Activated CD8-positive, alpha-beta memory T cell treated with anti-CD3 and anti-CD28 coated beads for 4 hours (primary cell): Measurements from ENCODE around the gene CD55.
"Not testable (repeated sequence)": the region's sequence is repeated elsewhere in the genome, so short reads cannot be mapped to it uniquely, and the experiment has no call there.

Experiments used
- DNase-seq, 2 donors: peaks; one replicate each; pipeline ENCODE4 v3.0.0-alpha.2; 2020; ENCODE audit warnings: low read depth in 2 of 2

Gene CD55

DNA sequence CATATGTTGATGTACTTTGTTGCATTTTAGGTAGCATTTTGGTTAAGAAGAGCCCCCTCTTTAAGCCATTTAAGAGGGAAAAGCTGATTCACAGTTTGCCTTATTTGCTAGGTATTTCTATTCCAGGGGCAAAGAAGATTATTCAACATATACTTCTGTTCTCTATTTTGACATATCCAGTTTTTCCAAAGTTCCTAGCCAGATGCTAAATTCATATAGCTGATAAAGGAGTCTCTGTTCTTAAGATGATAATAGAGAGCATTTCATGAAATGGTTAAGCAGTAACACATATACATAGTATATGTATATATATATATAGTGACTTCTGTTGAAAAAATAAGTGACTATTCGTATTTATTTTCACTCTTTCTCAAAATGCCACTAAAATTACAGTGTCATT, 15.5 kb upstream of the CD55 start:
- no peak for DNase-seq

DNA sequence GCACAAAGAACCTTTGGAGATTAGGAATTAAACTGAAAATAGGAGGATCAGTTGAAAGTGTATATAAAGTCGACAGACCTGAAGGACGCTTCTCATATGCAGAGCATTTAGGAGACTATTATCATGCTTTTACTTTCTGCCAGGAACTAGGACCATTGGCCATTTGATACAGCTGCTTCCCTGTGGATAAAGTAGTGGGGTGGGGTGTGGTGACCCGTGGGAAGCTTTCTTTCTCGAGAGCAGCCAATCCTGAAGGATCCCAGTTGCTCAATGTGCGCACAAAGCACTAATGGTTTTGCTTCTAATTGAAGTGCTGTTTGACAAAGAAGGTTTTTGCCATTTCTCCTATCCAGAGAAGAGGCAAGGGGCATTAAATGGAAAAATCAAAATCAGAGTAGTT, 14.9 kb upstream of the CD55 start:
- no peak for DNase-seq

DNA sequence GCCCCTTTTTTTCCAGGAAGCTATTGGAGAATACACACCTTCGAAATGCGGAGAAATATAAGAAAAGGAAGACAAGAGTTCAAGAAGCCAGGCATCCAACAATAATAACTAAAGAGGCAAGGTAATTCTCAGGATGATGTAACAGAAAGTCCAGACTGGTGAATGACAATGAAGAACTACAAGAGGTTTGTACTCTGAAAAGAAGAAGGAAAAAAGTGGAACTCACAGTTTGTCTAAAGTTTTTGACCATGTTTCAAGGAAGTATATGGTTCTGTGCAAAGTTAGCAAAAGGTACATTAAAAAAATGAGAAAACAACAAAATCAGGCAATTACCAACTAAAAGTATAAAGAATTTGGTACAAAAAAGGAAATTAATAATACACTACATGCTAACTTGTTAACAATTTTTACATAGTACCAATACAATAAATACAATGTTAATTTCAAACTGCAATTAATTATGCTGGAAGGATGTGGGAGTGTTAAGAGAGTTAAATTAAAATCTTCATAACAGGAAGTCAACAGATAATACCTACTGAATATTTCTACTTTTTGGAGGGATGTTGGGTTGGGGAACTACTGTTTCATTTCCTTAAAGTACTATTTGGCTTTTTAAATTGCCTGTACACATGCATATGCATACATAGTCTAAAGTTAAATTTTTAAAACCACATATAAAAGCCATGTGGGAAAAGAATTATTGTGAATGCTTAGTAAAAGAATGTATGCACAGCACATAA, 12.9 kb upstream of the CD55 start:
- no peak for DNase-seq

DNA sequence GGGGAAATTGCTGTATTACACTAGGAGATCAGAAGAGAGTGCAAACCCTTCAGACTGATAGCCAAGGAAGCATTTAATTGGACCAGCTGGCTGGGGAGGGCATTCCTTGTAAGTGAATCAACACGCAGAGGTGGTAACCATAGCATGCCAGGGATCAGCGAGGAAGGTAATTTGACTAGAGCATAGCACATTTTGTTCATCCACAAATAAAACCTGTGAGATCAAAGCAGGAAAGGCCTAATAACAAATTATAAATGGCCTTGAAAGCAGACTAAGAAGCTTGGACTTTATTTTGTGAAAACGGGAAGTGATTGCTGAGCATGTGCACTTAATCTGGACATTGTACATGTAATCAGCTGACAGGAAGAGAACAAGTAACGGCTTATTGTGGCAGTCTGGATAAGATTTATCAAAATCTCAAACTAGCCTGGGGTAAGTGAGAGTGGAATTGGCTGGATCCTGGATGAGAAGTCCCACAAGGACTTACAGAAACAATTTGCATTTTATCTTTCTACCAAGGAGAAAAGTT, 11.7 kb upstream of the CD55 start:
- no peak for DNase-seq

DNA sequence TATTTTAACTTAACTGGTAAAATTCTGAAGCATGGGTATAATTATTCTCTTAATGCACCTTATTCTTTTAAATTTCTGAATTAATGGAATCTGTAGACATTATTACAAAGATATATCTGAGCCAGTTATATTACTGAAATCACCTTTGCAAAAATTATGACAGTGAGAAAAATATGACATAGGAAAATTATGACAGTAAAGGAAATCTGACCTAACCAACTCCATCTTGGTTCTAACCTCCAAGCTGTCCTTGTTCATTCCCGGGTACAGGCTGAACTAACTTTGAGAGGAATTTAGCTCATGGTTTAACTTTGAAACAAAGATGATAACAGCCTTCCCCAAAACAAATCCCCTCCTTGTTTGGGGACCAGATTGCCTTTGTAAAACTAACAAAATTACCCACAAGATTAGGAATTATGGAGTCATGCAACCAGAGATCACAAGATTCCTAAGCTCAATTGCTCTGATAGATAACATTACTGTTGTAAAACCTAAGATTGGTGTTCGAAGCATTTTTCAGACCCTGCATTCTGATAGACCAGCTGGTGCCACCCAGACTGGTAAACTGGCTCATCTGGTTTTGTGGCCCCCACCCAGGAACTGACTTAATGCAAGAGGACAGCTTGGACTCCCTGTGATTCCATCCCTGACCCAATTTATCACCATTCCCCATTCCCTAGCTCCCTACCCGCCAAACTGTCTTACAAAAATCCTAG, 9.4 kb upstream of the CD55 start:
- DNase-seq, result no peak

DNA sequence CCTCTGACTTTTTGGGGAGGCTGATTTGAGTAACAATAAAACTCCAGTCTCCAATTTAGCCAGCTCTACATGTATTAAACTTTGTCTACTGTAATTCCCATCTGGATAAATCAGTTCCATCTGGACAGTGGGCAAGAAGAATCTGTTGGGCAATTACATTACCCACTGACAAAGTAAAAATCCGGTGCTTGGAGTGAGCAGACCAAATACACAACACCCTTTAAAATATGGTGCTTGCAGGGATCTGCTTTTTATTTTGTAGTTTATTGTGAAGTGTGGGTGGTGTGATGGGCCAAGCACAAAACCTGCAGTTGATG, 8.9 kb upstream of the CD55 start:
- no peak for DNase-seq

DNA sequence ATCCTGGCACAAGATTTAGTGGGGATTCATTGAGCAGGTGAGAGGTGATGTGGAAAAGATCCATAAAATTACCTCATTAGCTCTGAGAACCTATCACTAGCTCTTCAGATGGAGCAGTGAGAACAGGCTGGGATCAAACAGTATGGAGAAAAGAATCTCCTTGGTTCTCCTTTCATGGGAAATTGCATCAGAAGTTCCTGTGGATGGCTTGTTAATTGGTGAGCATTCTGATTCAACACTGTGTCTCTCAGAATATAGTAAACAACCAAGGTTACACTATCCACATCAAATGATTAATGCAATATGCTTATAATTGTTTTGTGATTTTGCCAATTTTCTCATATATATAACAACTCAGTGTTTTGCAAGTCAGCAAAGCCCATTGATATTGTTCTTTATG, 8.3 kb upstream of the CD55 start:
- no peak for DNase-seq

DNA sequence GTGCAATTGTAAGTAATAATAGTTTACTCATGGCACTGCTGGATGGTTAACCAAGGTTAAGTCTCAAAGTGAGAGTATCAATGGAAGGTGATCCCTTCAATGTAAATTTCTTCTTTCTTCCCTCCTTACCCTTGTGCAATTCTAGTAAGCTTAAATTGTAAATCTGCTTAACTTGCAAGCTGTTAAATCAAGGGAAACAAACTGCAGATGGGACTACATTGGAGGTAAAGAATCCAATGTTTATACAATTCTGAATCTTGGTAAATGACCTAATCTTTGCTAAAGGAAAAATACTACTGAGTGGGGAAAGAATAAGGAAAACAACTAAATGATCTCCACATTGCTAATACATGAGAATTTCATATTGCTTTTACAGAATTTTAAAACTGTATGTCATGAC, 6.7 kb upstream of the CD55 start:
- no peak for DNase-seq

DNA sequence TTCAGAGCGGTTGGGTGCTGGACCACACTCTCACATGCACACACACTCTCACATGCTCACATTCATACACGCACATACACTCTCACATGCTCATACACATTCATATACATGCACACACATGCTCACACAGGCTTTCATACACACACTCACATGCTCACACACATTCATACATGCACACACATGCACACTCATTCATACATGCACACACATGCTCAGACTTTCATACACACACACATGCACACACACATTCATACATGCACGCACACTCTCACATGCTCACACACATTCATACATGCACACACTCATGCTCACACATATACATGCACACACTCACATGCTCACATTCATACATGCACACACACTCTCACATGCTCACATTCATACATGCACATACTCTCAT, 6.0 kb upstream of the CD55 start:
- no peak for DNase-seq

DNA sequence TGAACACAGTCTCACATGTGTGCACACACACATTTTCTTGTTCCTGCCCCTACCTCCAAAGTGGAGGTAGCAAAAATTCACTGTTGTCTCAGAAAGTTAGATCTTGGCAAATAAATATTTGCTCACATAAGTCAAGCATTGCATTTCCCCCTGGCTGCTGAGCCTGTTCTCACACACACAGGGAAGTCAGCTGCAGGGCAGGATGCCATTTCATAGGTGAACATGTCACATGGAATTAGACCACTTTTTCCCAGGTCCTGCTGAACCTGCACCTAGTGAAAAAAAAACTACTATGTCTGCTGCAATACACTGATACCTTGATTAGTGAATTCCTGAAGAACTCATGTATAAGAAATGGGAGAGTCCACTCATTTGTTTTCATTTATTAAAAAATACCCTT, 5.3 kb upstream of the CD55 start:
- no peak for DNase-seq

DNA sequence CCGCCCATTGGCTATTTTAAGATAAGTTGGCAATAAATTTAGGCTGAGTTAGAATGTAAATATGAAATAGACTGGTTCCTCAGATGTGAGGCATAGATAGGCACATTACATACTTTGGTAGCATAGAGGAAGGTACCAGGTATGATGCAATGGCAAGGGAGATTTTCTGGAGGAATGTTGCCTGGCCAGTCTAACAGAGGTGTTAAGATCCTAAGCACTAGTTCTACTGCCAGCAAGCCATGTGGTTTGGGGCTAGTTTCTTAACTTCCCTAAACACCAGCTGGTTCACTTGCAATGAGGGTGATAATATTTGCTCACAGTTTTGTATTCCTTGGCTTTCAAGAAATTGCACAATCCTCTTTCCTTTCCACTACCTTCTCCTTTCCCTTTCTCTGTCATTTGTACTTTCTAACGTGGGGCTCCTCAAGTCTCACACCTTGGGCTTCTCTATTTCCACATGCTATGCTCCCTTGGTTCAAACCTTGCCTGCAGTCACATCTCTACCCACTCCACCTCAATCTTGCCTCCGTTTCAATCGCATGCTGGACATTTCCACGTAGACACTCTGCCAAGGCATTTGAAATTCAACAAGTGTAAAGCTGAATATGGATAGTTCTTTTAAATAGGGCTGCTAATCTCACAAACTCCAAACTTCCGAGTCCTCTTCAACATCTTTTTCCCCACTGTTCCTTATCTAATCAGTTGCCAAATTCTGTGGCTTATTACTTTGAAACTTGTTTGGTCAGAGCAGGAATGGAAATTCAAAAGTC, 4.7 kb upstream of the CD55 start:
- DNase-seq, result no peak

DNA sequence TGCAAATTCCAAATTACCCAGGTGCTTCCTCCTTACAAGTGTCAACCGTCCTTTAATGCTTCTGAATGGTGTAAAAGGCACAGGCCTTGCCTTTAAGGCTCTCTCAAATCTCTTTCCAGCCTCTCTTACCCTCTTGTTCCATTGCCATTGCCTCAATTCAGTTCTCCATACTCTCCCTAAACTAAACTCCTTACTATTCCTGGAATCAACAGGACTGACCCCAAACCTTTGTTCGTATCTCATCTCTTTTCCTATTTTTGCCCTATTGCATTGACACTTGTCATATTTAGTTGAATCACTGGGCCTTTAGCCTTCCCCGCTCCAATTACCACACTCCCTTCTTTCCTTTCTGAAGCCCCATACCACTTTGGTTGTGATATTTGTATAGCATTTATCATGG, 3.9 kb upstream of the CD55 start:
- no peak for DNase-seq

DNA sequence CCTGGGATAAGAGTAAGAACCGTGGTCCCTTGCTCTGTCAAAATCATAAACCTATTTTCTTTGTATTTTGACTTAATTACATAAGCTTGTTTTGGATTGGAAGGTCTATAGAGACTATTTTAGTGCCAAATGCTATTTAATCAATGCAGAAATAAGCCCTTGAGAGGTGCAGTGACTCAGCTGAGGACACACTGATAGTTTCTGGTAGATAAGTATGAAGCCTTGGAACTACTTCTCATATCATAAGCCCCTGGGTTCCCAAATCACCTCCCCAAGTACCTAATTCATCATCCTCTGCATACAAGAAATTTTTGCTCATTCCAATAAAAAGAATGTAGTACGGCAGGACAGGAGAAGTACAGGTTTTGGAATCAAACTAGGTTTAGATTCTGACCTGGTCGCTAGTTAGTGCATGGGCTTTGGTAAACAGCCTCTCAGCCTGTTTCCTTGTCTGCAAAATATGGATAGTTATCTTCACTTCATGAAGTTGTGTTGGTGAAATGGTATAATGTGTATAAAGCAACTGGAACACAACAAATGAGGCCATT, 3.3 kb upstream of the CD55 start:
- DNase-seq, result no peak

DNA sequence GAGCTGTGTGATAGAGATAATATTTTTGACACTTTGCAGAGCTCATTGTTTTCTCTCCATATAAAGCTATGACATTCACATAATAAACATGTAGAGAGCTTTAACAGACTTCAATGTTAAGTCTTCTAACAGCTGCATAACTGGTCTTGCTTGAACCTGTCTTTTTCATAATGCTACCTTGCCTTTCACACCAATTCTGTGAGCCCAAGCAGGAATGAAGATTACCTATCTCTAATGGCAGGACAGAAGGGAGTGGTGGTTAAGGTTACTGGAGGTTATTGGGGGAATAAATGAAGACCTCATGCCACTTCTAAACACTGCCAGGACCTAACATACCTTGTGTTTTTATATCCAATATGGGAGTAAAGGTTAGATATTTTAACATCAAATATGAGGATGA, 2.3 kb upstream of the CD55 start:
- no peak for DNase-seq

DNA sequence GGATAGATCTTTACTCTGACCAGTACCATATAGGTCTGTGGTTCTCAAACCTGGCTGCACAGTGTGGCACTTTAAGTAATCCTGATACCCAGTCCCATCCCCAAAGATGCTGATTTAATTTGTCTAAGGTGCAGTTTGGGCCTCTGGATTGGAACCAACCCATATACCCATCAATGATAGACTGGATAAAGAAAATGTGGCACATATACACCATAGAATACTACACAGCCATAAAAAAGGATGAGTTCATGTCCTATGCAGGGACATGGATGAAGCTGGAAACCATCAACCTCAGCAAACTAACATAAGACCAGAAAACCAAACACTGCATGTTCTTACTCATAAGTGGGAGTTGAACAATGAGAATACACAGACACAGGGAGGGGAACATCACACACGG, 1.4 kb upstream of the CD55 start:
- DNase-seq, result not testable (repeated sequence)

DNA sequence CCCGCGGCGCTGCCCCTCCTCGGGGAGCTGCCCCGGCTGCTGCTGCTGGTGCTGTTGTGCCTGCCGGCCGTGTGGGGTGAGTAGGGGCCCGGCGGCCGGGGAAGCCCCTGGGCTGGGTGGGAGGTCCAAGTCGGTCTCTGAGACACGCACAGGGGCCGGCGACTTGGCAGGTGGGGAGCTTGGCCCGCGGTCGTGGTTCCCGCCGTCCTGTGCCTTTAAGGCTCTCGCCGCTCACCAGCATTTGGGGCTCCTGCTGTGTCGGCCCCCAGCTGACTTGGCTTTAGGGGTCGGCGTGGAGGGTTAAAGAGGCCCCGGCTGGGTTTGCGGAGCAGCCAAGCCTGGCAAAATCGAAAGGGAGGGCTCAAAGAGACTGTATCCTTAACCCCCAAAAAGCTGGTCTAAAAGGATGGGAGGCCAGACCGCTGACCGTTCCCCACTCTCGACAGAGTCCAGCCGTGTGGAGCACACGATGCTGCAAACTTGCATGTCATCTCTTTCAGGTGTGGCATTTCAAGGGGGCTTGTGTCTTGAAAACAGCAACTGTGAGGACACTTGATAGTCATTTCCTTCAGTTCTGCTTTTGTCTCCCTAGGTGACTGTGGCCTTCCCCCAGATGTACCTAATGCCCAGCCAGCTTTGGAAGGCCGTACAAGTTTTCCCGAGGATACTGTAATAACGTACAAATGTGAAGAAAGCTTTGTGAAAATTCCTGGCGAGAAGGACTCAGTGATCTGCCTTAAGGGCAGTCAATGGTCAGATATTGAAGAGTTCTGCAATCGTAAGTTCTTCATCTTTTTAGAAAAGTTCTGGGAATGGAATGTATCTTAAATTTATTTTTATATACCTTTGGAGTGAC, 540 bp downstream of the CD55 start:
- no peak for DNase-seq

DNA sequence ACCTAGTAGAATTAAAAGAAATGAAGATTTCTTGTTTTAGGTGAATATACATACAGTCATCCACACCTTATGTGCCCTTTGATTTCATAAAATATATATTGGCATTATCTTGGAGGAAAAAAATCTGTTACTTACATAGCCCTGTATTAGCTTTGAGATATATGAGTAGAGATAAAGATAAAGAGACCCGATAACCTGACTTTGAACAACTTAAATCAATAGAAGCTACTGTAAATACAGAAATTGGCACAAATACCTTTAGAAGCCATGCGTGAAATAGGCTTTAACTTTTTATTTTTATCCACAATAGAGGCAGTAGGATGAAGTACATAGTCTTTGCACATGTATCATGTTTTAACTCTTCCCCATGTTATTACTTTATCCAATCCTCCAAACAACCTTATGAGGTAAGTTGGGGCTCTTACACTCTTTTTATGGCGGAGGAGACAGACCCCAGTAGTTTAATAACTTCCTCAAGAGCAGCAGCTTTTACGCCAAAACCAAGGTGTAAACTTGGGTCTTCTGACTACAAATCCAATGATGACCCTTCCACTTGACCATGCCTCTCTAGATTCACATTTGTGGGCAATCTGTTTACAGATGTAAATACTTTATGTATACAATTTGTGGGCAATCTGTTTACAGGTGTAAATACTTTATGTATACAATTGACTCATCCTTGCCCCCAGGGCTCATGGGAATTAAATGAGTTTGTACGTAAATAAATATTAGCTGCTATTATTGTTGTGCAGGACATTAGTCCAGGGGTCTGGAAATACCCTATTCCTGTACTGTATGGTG, 2.1 kb downstream of the CD55 start:
- DNase-seq, result no peak

DNA sequence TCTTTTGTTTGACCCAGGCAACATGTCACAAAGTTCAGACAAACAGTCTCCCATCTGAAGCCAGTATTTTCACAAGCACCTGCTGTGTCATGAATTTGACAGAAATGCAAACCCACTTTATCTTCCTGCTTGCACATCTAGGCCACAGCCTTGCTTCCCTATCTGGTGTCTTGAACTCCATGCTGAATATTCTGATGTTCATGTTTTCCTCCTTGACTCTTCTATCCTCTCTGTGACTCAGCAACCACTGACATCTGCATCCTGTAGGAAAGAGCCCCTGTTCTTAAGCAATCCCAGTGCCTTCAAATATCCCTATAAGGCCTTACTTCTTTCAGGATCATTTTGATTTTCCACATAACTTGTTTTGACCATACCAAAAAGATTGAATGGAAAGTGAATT, 6.5 kb downstream of the CD55 start:
- no peak for DNase-seq

DNA sequence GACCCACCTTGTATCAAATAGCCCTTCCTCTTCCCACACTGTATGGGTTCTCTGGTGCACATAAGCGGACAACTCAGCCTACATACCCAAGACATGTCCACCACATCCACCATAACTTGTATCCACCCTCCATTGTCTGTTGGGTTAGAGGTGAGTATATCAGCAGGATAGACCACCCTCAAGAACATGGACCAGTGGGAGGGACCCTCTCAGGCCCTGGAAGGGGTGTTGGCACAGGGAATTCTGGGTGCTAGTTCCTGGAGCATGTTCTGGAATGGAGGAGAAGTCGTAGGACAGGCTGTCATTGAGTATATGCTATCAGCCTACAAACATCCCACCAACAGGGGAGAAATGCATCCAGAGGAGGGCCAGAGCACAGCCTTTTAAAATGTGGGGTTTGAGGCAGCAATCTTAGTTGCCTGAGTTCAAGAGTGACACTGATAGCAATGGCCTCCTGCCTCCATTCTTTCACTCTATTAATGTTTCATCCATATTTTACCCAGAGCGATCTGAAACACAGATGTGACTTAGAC, 7.5 kb downstream of the CD55 start:
- DNase-seq, result no peak

DNA sequence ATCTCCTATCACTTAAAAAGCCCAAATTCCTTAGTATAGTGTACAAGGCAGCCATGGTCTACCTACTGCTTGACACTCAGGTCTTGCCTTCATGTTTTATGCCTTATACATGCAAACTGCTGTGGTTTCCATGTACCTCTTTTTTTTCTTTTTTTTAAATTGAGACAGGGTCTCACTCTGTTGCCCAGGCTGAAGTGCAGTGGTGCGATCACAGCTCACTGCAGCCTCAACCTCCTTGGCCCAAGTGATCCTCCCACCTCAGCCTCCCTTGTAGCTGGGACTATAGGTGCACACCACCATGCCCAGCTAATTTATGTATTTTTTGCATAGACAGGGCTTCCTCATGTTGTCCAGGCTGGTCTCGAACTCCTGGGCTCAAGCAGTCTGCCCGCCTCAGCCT, 8.0 kb downstream of the CD55 start:
- no peak for DNase-seq
